GM10248 (cell line): ENCODE data around the gene OR2D2.
"Not testable (repeated sequence)": the region's sequence is repeated elsewhere in the genome, so short reads cannot be mapped to it uniquely, and the experiment has no call there.

ENCODE experiments used
- CTCF ChIA-PET: fragments of 300-600 bp; sonication (Branson Sonifier 250); formaldehyde crosslinking; extraction: SDS; loops from one replicate; lab custom pipeline; 2021; ENCODE audit warnings: antibody characterized with exemption; lab: Yijun Ruan, JAX
- POLR2A ChIA-PET: fragments of 350-650 bp; sonication (Branson Sonifier 250); formaldehyde crosslinking; extraction: SDS; loops from one replicate; lab custom pipeline; 2020; ENCODE audit warnings: antibody characterized with exemption; lab: Yijun Ruan, JAX
- DNase-seq: peaks from one replicate; pipeline ENCODE4 v3.0.0; 2012; ENCODE audit errors: extremely low spot score
- TF ChIP-seq, protein P1 (sequence below): IDR thresholded peaks from 2 replicates; pipeline ENCODE4 v1.5.1; 2012; ENCODE audit warnings: mild to moderate bottlenecking, low read depth; ENCODE audit errors: extremely low read depth, missing control alignments, control extremely low read depth

OR2D2 gene

DNA sequence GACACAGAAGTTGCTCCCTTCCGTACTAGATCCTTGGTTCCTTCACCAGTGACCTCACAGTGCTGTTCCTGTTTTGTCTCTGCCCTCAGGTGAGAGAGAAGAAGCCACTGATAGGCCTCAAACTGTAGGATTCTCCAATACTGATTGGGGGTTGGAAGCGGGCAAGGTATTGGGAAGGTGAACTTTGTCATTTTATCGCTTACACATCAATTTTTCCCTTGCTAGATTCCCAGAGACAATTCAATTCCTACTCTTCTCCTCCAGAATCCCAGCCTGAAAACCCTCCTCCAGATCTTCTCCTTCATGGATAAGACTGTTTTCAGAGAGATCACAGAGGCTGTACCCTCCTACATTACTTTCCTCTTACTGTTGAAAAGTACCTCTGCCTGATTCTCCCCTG lies 19.1 kb upstream of the OR2D2 start:
- ChIA-PET CTCF (no interaction called here), POLR2A (no interaction called here)
- TF ChIP-seq, protein P1, sequence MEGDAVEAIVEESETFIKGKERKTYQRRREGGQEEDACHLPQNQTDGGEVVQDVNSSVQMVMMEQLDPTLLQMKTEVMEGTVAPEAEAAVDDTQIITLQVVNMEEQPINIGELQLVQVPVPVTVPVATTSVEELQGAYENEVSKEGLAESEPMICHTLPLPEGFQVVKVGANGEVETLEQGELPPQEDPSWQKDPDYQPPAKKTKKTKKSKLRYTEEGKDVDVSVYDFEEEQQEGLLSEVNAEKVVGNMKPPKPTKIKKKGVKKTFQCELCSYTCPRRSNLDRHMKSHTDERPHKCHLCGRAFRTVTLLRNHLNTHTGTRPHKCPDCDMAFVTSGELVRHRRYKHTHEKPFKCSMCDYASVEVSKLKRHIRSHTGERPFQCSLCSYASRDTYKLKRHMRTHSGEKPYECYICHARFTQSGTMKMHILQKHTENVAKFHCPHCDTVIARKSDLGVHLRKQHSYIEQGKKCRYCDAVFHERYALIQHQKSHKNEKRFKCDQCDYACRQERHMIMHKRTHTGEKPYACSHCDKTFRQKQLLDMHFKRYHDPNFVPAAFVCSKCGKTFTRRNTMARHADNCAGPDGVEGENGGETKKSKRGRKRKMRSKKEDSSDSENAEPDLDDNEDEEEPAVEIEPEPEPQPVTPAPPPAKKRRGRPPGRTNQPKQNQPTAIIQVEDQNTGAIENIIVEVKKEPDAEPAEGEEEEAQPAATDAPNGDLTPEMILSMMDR: no peak
- no peak for DNase-seq

DNA sequence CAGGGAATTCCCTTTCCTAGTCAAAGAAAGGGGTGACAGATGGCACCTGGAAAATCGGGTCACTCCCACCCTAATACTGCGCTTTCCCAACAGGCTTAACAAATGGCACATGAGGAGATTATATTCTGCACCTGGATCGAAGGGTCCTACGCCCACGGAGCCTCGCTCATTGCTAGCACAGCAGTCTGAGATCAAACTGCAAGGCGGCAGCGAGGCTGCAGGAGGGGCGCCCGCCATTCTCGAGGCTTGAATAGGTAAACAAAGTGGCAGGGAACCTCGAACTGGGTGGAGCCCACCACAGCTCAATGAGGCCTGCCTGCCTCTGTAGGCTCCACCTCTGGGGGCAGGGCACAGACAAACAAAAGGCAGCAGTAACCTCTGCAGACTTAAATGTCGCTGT lies 12.5 kb upstream of the OR2D2 start:
- POLR2A ChIA-PET, CTCF ChIA-PET, DNase-seq: not testable (repeated sequence)

DNA sequence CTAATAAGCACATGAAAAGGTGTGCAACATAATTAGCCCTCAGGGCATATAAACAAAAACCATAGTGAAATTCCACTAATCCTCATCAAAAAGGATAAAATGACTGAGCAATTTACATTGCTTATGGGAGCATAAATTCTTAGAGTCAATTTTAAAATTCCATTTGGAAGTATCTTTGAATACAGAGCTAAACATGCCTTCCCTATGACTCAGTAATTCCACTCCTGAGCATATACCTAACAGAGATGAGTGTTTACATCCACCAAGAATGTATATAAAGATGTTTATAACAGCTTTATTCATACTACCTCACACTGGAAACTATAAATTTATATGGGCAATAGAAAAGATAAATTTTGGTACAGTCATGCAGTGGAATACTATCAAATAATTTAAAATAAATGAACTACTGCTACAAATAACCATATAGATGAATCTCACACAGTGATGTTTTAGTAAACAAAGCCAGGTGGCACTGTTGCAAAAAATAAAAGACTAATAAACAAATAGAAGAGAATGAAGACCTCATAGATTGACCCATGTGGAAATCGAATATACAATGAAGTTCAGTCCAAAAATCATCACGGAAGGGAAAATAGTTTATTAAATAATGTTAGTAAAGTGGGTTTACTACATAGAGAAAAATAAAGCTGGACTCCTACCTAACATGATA lies 8.2 kb upstream of the OR2D2 start:
- TF ChIP-seq, protein P1: no peak
- ChIA-PET CTCF (interaction anchor here (1.0 to 2.4 kb wide), 2 partner anchors 26 to 88 kb away, joined by 3 to 9 read pairs; partner anchors contain the start of gene ZNF215), POLR2A (no interaction called here)
- no peak for DNase-seq

DNA sequence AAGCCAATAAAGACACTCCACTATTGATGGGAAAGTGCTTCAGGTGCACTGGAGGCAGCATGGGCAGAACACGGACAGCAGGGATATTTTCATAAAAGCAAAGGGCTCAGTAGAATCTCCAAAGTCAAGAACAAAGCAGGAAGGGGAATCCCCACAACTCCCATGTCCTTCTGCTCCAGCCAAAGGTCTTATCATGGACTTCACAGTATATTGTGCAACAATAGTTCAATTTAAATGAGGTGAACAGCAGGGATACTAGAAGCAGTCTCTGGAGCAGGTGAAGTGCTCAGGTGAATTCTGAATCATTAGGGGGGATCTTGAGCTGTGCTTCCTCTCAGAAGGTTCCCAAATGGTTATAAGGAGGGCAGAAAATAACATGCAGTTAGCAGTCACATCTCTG lies 6.6 kb upstream of the OR2D2 start:
- TF ChIP-seq, protein P1: no peak
- POLR2A ChIA-PET: no interaction called here
- DNase-seq: no peak
- CTCF ChIA-PET: interaction anchor here (2.4 kb wide), 1 partner anchor 87 kb away, joined by 9 read pairs; no protein-coding TSS in a partner anchor

DNA sequence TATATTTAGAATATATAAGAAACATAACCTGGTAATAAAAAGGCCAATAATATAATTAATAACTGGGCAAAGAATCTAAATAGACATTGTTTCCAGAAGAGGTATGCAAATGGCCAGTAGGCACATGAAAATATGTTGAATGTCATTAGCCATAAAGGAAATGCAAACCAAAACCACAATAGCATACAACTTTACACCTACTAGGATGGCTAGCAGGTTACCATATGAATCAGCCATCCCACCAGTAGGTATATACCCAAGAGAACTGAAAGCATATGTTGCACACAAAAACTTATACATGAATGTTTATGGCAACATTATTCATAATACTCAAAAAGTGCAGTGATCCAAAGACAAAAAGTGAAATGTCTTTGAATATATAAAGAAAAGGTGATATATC lies 2.7 kb upstream of the OR2D2 start:
- CTCF ChIA-PET: no interaction called here
- DNase-seq: no peak
- TF ChIP-seq, protein P1: no peak
- POLR2A ChIA-PET: no interaction called here

DNA sequence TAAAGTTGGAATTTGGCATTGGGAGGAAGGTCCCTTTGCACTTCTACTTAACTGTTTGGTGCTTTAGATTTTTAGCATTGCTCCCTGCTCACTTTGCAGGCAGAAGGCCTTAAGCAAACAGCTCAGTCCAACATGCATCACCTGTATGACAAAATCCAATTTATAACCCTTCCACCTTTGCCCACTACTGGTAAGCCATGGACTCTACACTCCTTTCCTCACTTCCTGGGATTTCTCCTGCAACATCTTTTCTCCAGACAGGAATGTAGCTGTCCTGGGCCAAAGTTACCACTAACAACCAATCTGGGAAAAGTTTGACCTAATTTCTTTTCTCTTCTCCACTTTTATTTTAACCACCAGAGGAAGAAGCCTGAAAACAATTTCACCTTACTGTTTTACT lies 1.8 kb upstream of the OR2D2 start:
- TF ChIP-seq, protein P1: no peak
- CTCF ChIA-PET: no interaction called here

DNA sequence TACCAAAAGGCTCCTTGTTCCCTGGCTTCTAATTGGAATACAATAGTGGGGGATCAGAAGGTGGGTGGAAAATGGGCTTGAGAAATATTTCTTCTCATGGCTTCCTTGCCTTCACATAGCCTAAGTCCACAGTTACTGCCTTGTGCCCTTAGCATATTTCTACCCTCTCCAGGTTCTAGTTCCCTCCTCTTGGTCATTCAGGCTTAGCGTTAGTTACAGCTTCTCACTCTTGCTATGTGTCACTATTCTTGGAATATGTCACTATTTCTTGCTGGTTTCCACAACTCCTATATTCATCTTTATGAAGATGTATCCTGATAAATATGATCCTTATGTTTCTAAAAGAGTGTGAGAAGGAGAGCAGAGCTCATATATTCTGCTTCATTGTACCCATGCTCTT lies 2.5 kb downstream of the OR2D2 start:
- ChIA-PET POLR2A (no interaction called here), CTCF (interaction anchor here (1.1 to 1.6 kb wide), 3 partner anchors 14 to 132 kb away, joined by 3 to 4 read pairs (median 4); no protein-coding TSS in a partner anchor)
- TF ChIP-seq, protein P1: no peak
- no peak for DNase-seq

More for the DNA sequence above, 1.8 kb upstream of the OR2D2 start:
- no peak for DNase-seq
- POLR2A ChIA-PET: no interaction called here
